Pancreas (tissue), 10 donors: Measurements from ENCODE around the gene C1orf56. TPM values are rescaled to one million over a fixed set of nuclear protein-coding genes. Genes with fewer than 3 reads are reported as not detected.

ENCODE experiments used
- ATAC-seq, 4 donors: fragments of 200-7000 bp; cut with Tn5 transposase; one replicate each; pipeline versions ENCODE4 v1.8.0 to v1.9.1; 2020; ENCODE audit warnings: mild to moderate bottlenecking in 4 of 4, moderate library complexity in 4 of 4
- DNase-seq, 6 donors: peaks; one replicate each; pipeline ENCODE4 v3.0.0-alpha.2; 2020
- FAIRE-seq: peaks from 2 replicates; lab custom pipeline; 2012; peaks lifted over from hg19 to GRCh38; lab: Jason Lieb, UNC
- H3K27ac ChIP-seq, 4 donors: fragments of 200-600 bp; sonication (generic); 1 replicate in 3 of 4; 2 replicates in 1 of 4; pipeline versions ENCODE4 v1.5.0 to v1.8.0; 2020
- H3K27me3 ChIP-seq, 4 donors: fragments of 200-600 bp; one replicate each; pipeline ENCODE4 v1.8.0; 2021
- H3K36me3 ChIP-seq, 3 donors: fragments of 200-600 bp; sonication (generic) in 1 of 3; one replicate each; pipeline versions ENCODE4 v1.5.0 to v1.8.0; 2020 to 2021
- H3K4me1 ChIP-seq, 3 donors: fragments of 200-600 bp; one replicate each; pipeline ENCODE4 v1.8.0; 2021
- H3K4me3 ChIP-seq, 4 donors: fragments of 200-600 bp; sonication (generic) in 2 of 4; one replicate each; pipeline versions ENCODE4 v1.5.0 to v1.8.0; 2020 to 2021
- H3K9me3 ChIP-seq, 4 donors: fragments of 200-600 bp; one replicate each; pipeline ENCODE4 v1.8.0; 2021
- WGBS, 2 donors: extraction: QIAGEN DNeasy Blood & Tissue Kit; methylation state at CpG; one replicate each; pipeline ENCODE4 v1.1.7; 2013; 5-methylcytosine and 5-hydroxymethylcytosine counted together
- intact Hi-C, 3 donors: fragments of 100-400 bp; cut with DNase I; formaldehyde crosslinking; loops; one replicate each; pipeline versions ENCODE4 v1.11.1 to v1.14.2; 2022
- polyA plus RNA-seq, 2 donors: library from polyadenylated mRNA; stranded (reverse); fragments of 200-250 nt; gene quantifications; one replicate each; pipeline ENCODE4 v1.2.3, GENCODE V29; 2013
- total RNA-seq, 6 donors: library from RNA; stranded (reverse); fragmentation: NEBNext Ultra II Directional in 4 of 6; extraction: Animal tissue kit (Norgen Biotek cat#: 25700) in 4 of 6; gene quantifications; one replicate each; pipeline versions ENCODE4 v1.2.1 to v1.2.4, GENCODE V29; 2021 to 2023
- TF ChIP-seq, protein P1 (sequence below), 4 donors: fragments of 200-600 bp; sonication (generic) in 3 of 4; IDR thresholded peaks; one replicate each; pipeline versions ENCODE4 v1.5.0 to v1.8.0; 2021; ENCODE audit warnings: antibody characterized with exemption in 4 of 4
- donor health status: healthy with polysubstance abuse.
- donor health status: DM: no; HTN: no; CAD: no; lungs with moderate emphysema.
- donor health status: DM: no; HTN: no; CAD: no.
- donor health status: control.
- donor health status: control.
- donor health status: Bipolar disorder and iron deficiency.
- donor health status: DM: yes; HTN: yes; CAD: no.
- donor health status: DM: no; HTN: no; CAD: no.
- donor health status: DM: no; HTN: no; CAD: no.
- donor health status: DM: yes; HTN: yes; CAD: no.

The C1orf56 gene, protein sequence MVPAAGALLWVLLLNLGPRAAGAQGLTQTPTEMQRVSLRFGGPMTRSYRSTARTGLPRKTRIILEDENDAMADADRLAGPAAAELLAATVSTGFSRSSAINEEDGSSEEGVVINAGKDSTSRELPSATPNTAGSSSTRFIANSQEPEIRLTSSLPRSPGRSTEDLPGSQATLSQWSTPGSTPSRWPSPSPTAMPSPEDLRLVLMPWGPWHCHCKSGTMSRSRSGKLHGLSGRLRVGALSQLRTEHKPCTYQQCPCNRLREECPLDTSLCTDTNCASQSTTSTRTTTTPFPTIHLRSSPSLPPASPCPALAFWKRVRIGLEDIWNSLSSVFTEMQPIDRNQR
- total RNA-seq (1 to 10 TPM; 2.6 to 4.1 (median 3.2) TPM), polyA plus RNA-seq (1 to 10 TPM; 3.0 to 4.8 TPM)

DNA sequence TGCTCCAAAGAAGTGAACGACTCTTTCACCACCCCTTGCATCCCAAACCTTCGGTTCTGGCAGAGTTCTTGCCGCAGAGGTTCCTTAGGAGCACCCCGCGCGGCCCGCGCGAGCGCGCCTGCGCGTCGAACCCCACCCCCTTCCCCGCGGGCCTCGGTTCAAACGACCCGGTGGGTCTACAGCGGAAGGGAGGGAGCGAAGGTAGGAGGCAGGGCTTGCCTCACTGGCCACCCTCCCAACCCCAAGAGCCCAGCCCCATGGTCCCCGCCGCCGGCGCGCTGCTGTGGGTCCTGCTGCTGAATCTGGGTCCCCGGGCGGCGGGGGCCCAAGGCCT, at the start of gene C1orf56:
Gene C1orf56 (plus strand): TSS at position 161 of the 334 bp plus-strand sequence. CDS start 97 bp downstream, at position 258.
- FAIRE-seq: no peak
- TF ChIP-seq, protein P1, sequence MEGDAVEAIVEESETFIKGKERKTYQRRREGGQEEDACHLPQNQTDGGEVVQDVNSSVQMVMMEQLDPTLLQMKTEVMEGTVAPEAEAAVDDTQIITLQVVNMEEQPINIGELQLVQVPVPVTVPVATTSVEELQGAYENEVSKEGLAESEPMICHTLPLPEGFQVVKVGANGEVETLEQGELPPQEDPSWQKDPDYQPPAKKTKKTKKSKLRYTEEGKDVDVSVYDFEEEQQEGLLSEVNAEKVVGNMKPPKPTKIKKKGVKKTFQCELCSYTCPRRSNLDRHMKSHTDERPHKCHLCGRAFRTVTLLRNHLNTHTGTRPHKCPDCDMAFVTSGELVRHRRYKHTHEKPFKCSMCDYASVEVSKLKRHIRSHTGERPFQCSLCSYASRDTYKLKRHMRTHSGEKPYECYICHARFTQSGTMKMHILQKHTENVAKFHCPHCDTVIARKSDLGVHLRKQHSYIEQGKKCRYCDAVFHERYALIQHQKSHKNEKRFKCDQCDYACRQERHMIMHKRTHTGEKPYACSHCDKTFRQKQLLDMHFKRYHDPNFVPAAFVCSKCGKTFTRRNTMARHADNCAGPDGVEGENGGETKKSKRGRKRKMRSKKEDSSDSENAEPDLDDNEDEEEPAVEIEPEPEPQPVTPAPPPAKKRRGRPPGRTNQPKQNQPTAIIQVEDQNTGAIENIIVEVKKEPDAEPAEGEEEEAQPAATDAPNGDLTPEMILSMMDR (IDR thresholded peaks at IDR 0.05): no peak
- ATAC-seq: peak; percentile 74 to 90 (median 85)

DNA sequence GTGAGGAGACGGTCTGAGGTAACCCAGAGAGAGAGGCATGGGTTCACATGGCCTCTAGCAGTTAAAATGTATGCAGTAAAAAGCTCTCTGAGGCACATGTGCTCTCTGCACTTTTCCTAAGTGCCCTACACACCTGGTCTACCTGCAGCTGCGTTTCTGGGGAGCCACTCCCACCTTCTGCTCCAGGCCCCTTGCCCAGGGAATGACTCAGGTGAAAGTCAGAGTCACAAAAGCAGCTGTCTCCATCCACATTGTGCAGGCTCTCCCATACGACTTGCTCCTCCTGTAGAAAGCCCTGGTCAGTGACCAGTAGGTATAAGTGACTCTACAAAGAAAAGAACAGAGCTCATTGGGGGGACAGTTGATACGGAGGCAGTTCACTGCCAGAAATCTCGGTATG, 49.6 kb upstream of the C1orf56 start:
- Histone ChIP-seq H3K4me3 (no peak overlapping the region), H3K9me3 (no peaks in the 10 kb centered on the region), H3K4me1 (peaks cover 0 to 6% (median 0%) of the 10 kb centered on the region in 3 donors), H3K27me3 (no peaks in the 10 kb centered on the region), H3K27ac (no peak overlapping the region), H3K36me3 (peaks cover 0 to 57% (median 26%) of the 10 kb centered on the region in 3 donors)
- intact Hi-C loops: loop anchor here in 1 of 3 donors (10.0 kb wide), 1 partner anchor 183 kb away; no protein-coding TSS in a partner anchor
- no peak for FAIRE-seq
- no peak for ATAC-seq
- TF ChIP-seq, protein P1 (IDR thresholded peaks at IDR 0.05): no peak
- DNase-seq: no peak
- WGBS, 2 donors: 60 to 63% methylated on average over 5 of the region's 5 CpGs

More for the DNA sequence above, at the start of gene C1orf56:
- intact Hi-C loops: no loop called here
- H3K9me3 ChIP-seq: no peaks in the 10 kb centered on the region
- H3K4me3 ChIP-seq: peak within 1 kb of the TSS; percentile 52 to 86 (median 70)
- peak within 1 kb of the TSS; percentile 63 to 79 (median 71) for H3K27ac ChIP-seq
- H3K36me3 ChIP-seq: peaks cover 0 to 10% (median 2%) of the 10 kb centered on the region in 3 donors
- 0 to 2% methylated on average over 27 to 29 of the region's 29 CpGs for WGBS, 2 donors
- no peaks in the 10 kb centered on the region for H3K27me3 ChIP-seq
- H3K4me1 ChIP-seq: peaks cover 0 to 13% (median 4%) of the 10 kb centered on the region in 3 donors
- peak; percentile 58 to 85 (median 68) for DNase-seq

DNA sequence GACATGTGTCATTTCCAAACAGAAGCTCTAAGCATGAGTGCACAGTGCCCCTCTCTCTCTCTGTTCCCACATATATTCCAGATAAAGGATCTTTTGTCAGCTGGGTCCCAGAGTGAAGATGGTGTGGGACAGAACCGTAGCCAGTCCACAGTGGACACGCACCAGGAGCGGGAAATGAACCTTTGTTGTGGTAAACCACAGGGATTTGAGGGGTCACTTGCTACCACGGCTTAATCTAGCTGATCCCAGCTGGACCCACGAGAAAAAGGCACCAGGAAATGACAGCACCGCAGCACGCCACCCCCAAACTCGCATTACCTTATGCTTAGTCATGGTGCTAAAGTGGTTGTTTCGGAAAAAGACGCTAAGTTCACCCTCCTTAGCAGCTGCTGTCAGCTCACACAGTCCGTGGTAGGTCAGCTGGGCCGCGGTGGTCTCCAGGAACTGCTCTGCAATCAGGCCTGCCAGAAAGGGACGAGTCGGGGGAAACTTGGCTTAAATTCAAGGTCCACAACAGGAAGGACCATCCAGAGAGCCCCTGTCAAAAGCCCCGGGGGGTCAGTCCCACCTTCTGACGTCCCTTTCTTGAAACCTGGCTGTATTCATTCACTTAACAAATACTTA, 48.4 kb upstream of the C1orf56 start:
- Histone ChIP-seq H3K4me1 (peaks cover 0 to 18% (median 0%) of the 10 kb centered on the region in 3 donors), H3K9me3 (no peaks in the 10 kb centered on the region), H3K4me3 (no peak overlapping the region), H3K27me3 (no peaks in the 10 kb centered on the region), H3K27ac (no peak overlapping the region), H3K36me3 (peaks cover 0 to 57% (median 26%) of the 10 kb centered on the region in 3 donors)
- FAIRE-seq (no peak), ATAC-seq (no peak), DNase-seq (no peak)
- WGBS, 2 donors: 75 to 78% methylated on average over 17 of the region's 17 CpGs
- TF ChIP-seq, protein P1 (IDR thresholded peaks at IDR 0.05): no peak
- intact Hi-C loops: loop anchor here in 1 of 3 donors (10.0 kb wide), 1 partner anchor 184 kb away; no protein-coding TSS in a partner anchor

DNA sequence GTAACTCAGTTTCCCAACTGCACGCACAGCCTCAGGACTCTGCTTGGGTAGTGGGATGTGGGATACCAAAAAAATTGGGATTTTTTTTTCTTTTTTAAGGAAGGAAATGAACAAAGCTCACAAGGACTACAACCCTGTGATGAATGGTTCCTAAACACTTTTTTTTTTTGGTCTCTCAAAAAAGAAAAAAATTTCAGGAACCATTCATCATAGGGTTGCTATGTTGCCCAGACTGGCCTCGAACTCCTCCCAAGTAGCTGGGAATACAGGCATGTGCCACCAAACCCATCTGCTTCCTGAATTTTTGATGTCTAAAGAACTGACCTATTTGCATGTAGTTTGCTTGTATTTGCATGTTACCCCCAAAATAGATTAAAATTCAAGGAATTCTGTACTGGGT, 47.6 kb upstream of the C1orf56 start:
- WGBS, 2 donors: 85 to 90% methylated on average over 2 of the region's 2 CpGs
- TF ChIP-seq, protein P1 (IDR thresholded peaks at IDR 0.05): no peak
- intact Hi-C loops: loop anchor here in 1 of 3 donors (10.0 kb wide), 1 partner anchor 185 kb away; no protein-coding TSS in a partner anchor
- Histone ChIP-seq H3K4me1 (peaks cover 0 to 21% (median 0%) of the 10 kb centered on the region in 3 donors), H3K27me3 (no peaks in the 10 kb centered on the region), H3K36me3 (peaks cover 0 to 57% (median 26%) of the 10 kb centered on the region in 3 donors), H3K27ac (no peak overlapping the region), H3K9me3 (no peaks in the 10 kb centered on the region), H3K4me3 (no peak overlapping the region)
- DNase-seq (no peak), ATAC-seq (no peak), FAIRE-seq (no peak)
